ENCODE results near the gene LRRC59.

GRCh38 chr17:50389534-50389933 lies 7.8 kb downstream of the LRRC59 start:
- no peak for TF ChIP-seq EZH2phosphoT487 (IDR thresholded peaks at IDR 0.05; ENCODE audit: low read depth, severe bottlenecking, unreplicated experiment)
- TF ChIP-seq EZH2 (IDR thresholded peaks at IDR 0.05; ENCODE audit: borderline replicate concordance): no peak
- no peak for TF ChIP-seq CTCF (IDR thresholded peaks at IDR 0.05; ENCODE audit: poor library complexity)
